22Rv1 (cell line): ENCODE results near the gene SH2D4B.

Experiments
- H3K27ac ChIP-seq: fragments of 450-650 bp; 2 replicates; pipeline ENCODE4 v1.5.1; 2017
- CTCF ChIP-seq: fragments of 450-650 bp; IDR thresholded peaks from 2 replicates; pipeline ENCODE4 v1.5.1; 2017; ENCODE audit warnings: mild to moderate bottlenecking
- ZFX ChIP-seq: fragments of 450-650 bp; IDR thresholded peaks from 2 replicates; pipeline ENCODE4 v1.6.1; 2017; ENCODE audit warnings: antibody characterized with exemption, borderline replicate concordance

SH2D4B gene

DNA sequence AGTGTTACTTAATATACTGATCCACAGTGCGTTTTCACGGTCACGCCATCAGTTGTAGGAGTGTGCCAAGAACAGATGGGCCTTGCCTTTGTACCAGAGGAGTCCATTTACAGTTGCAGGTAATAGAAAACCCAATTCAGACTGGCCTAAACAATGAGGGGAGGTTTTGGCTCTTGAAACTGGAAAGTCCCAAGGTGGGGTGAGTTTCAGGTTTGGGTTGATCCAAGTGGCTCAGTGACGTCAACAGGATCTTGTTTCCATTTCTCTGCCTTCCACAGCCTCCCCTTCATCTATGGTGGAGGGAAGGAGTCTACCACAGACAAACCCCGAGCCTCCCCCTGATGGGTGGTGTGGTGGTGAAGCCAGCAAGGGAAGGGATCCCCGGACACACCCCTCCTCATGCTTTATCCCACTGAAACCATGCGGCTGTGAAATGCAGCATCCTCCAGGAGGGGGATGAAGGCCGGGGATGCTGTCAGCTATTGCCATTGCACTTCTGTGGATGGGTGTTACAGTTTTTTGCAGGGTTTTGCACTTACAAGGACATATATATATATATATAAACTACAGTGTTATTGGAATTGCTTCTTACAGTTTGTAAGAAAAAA is 14.8 kb upstream of the SH2D4B start:
- H3K27ac ChIP-seq: no peak overlapping the region
- TF ChIP-seq CTCF (no peak), ZFX (no peak)

GRCh38 chr10:80523773-80524172 is 13.9 kb upstream of the SH2D4B start:
- no peak for TF ChIP-seq CTCF
- no peak for TF ChIP-seq ZFX
- no peak overlapping the region for H3K27ac ChIP-seq

DNA sequence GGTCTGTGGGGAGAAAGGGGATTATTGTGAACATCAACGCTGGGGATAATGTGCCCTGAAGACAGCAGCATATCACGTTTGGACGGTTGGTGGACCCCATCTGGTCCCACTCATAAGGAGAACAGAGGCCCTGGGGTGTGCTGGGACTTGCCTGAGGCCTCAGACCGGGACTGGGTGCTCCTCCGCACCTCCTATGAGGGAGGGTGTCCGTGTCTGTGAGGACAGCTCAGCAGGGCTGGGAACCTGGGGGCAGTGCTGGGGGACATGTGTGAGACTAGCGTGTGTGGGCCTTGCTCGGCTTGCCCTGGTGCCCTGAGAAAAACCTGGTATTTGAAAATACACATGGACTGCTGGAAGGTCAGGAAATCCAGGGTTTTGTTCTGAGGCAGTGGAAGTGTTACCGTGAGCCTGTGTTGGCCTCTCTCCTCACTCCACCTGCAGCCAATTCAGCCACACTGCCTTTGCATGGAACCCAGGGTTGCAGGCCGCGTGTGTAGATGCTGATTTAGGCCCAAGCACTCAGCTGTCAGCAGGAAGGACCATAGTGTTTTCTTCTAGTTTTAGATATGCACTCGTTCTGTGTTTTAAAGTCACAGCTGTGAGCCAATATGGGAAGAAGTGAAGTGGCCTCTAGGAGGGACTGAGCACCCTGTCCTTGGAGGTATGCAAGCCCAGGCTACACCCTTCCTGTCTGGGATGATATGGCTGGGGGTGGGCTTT is 13.4 kb upstream of the SH2D4B start:
- no peak overlapping the region for H3K27ac ChIP-seq
- no peak for TF ChIP-seq CTCF
- no peak for TF ChIP-seq ZFX

- no peak for TF ChIP-seq CTCF
- no peak for TF ChIP-seq ZFX
- no peak overlapping the region for H3K27ac ChIP-seq
Measured at GRCh38 chr10:80526218-80526617, 11.5 kb upstream of the SH2D4B start.

GRCh38 chr10:80526742-80527141 is 11.0 kb upstream of the SH2D4B start:
- TF ChIP-seq ZFX: no peak
- no peak for TF ChIP-seq CTCF
- no peak overlapping the region for H3K27ac ChIP-seq

DNA sequence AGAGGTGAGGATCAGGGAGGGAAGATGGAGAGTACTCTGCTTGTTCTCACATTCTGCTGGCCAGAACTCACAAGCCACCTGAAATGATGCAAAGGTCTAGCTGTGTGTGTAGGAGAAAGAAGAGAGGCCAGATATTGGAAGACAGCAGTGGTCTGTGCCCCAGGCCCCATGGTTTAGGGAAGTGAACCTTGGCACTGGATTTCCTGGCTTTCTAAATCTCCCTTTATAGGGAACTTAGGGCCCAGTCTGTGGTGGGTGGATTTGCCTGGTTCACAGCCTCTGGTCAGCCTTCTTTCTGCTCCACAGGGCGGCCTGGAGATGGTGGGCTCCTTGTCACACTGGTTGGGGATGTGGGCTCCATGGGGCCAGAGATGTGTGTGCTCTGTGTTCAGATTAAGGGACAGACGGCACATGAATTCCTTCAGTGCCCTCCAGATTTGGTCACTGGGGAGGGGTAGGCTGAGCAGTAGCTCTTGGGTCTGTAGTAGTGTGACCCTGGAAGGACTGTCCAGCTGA is 9.5 kb upstream of the SH2D4B start:
- no peak overlapping the region for H3K27ac ChIP-seq
- TF ChIP-seq CTCF (no peak), ZFX (no peak)

DNA sequence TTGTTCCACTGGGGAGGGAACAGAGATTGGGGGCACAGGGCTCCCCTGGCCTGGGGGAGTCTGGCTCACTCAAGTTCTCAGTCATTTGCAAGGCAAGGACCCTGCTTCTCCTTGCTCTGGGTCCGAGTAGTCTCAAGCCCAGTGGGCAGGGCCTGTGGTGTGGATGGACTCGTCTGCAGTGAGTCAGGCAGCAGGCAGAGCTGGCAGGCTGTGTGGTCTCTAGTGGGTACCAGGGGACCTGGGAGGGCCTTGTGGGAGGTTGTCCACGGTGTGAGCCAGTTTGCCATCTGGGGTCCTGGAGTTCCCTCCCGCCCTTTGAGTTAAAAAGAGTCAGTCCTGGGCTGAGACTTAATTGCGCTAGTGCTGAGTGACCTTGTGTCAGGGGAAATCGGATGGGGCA is 8.8 kb upstream of the SH2D4B start:
- H3K27ac ChIP-seq: no peak overlapping the region
- TF ChIP-seq CTCF (no peak), ZFX (no peak)
